HEK293 (cell line): ENCODE measurements around the gene NAT16.
"Not testable (repeated sequence)": the region's sequence is repeated elsewhere in the genome, so short reads cannot be mapped to it uniquely, and the experiment has no call there.

ENCODE experiments used
- CTCF ChIA-PET: fragments of 350-600 bp; formaldehyde crosslinking; extraction: SDS; loops from one replicate; lab custom pipeline; 2021; ENCODE audit warnings: antibody characterized with exemption; lab: Yijun Ruan, JAX
- POLR2A ChIA-PET: fragments of 300-600 bp; formaldehyde crosslinking; extraction: SDS; loops from one replicate; lab custom pipeline; 2020; ENCODE audit warnings: antibody characterized with exemption, inconsistent platforms; lab: Yijun Ruan, JAX
- H3K27ac ChIP-seq: fragments of 200-500 bp; sonication (Bioruptor generic); 2 replicates; pipeline ENCODE4 v1.5.1; 2014; ENCODE audit warnings: low read depth, low read length, control low read depth, inconsistent platforms; ENCODE audit errors: extremely low read depth
- H3K36me3 ChIP-seq, 2 experiments: fragments of 200-500 bp in 1 of 2; sonication (Bioruptor generic) in 1 of 2; 1 replicate in 1 of 2; 2 replicates in 1 of 2; pipeline ENCODE4 v1.5.1; 2014 to 2017; ENCODE audit warnings: inconsistent platforms in 2 of 2, low read length in 2 of 2; ENCODE audit not compliant: control insufficient read depth in 2 of 2, insufficient read depth in 1 of 2
- H3K4me1 ChIP-seq: fragments of 200-500 bp; sonication (Bioruptor generic); 2 replicates; pipeline ENCODE4 v1.5.1; 2014; ENCODE audit warnings: mild to moderate bottlenecking, low read length, inconsistent platforms; ENCODE audit not compliant: control insufficient read depth, insufficient read depth
- H3K4me3 ChIP-seq: 2 replicates; pipeline ENCODE4 v1.5.1; 2011; ENCODE audit warnings: low read depth, mild to moderate bottlenecking, control low read depth, low read length, moderate library complexity
- H3K9me3 ChIP-seq: fragments of 200-500 bp; sonication (Bioruptor generic); 2 replicates; pipeline ENCODE4 v1.5.1; 2014; ENCODE audit warnings: low read depth, low read length, inconsistent platforms; ENCODE audit not compliant: control insufficient read depth, insufficient read depth
- BCL11A ChIP-seq: fragments of 450-650 bp; formaldehyde crosslinking; IDR thresholded peaks from 2 replicates; pipeline ENCODE4 v1.5.1; 2016; ENCODE audit warnings: low read depth, missing biosample characterization, missing genetic modification characterization
- GLIS2 ChIP-seq: fragments of 450-650 bp; formaldehyde crosslinking; IDR thresholded peaks from 2 replicates; pipeline ENCODE4 v1.5.1; 2016; ENCODE audit warnings: missing biosample characterization, missing genetic modification characterization
- PRDM1 ChIP-seq: fragments of 450-650 bp; formaldehyde crosslinking; IDR thresholded peaks from 2 replicates; pipeline ENCODE4; 2016; ENCODE audit warnings: missing biosample characterization, missing genetic modification characterization
- SALL2 ChIP-seq: fragments of 450-650 bp; formaldehyde crosslinking; IDR thresholded peaks from 2 replicates; pipeline ENCODE4 v1.5.0; 2017; ENCODE audit warnings: missing biosample characterization, mild to moderate bottlenecking, missing genetic modification characterization, borderline replicate concordance
- ZBTB17 ChIP-seq: fragments of 450-650 bp; formaldehyde crosslinking; IDR thresholded peaks from 2 replicates; pipeline ENCODE4 v1.5.1; 2016; ENCODE audit warnings: missing biosample characterization, missing genetic modification characterization
- ZBTB20 ChIP-seq: fragments of 450-650 bp; formaldehyde crosslinking; IDR thresholded peaks from 2 replicates; pipeline ENCODE4 v1.5.1; 2016; ENCODE audit warnings: missing biosample characterization, missing genetic modification characterization
- ZBTB7A ChIP-seq: fragments of 450-650 bp; formaldehyde crosslinking; IDR thresholded peaks from 2 replicates; pipeline ENCODE4 v1.5.1; 2016; ENCODE audit warnings: low read depth, missing biosample characterization, missing genetic modification characterization
- ZFP41 ChIP-seq: fragments of 450-650 bp; formaldehyde crosslinking; IDR thresholded peaks from 2 replicates; pipeline ENCODE4 v1.5.1; 2016; ENCODE audit warnings: missing biosample characterization, missing genetic modification characterization, borderline replicate concordance
- ZFP69B ChIP-seq: fragments of 450-650 bp; formaldehyde crosslinking; IDR thresholded peaks from 2 replicates; pipeline ENCODE4 v1.5.1; 2016; ENCODE audit warnings: missing biosample characterization, missing genetic modification characterization
- ZIC2 ChIP-seq: fragments of 450-650 bp; formaldehyde crosslinking; IDR thresholded peaks from 2 replicates; pipeline ENCODE4 v1.5.1; 2016; ENCODE audit warnings: missing biosample characterization, missing genetic modification characterization
- ZNF132 ChIP-seq: fragments of 450-650 bp; formaldehyde crosslinking; IDR thresholded peaks from 2 replicates; pipeline ENCODE4 v1.5.1; 2017; ENCODE audit warnings: missing biosample characterization, missing genetic modification characterization, borderline replicate concordance
- ZNF335 ChIP-seq: fragments of 450-650 bp; formaldehyde crosslinking; conservative IDR thresholded peaks from 2 replicates; pipeline ENCODE4 v1.5.1; 2016; ENCODE audit warnings: missing biosample characterization, missing genetic modification characterization
- ZNF366 ChIP-seq: fragments of 450-650 bp; formaldehyde crosslinking; conservative IDR thresholded peaks from 2 replicates; pipeline ENCODE4 v1.5.1; 2016; ENCODE audit warnings: missing biosample characterization, missing genetic modification characterization
- ZNF555 ChIP-seq: fragments of 450-650 bp; formaldehyde crosslinking; conservative IDR thresholded peaks from 2 replicates; pipeline ENCODE4 v1.5.1; 2017; ENCODE audit warnings: missing biosample characterization, mild to moderate bottlenecking, missing genetic modification characterization, inconsistent platforms
- TF ChIP-seq, protein P1 (sequence below): fragments of 450-650 bp; formaldehyde crosslinking; IDR thresholded peaks from 2 replicates; pipeline ENCODE4 v1.5.1; 2016; ENCODE audit warnings: missing biosample characterization, missing genetic modification characterization
- TF ChIP-seq, protein P2 (sequence below): fragments of 450-650 bp; formaldehyde crosslinking; IDR thresholded peaks from 2 replicates; pipeline ENCODE4 v1.5.1; 2016; ENCODE audit warnings: missing biosample characterization, missing genetic modification characterization
- TF ChIP-seq, protein P3 (sequence below): fragments of 450-650 bp; formaldehyde crosslinking; conservative IDR thresholded peaks from 2 replicates; pipeline ENCODE4 v1.5.1; 2016; ENCODE audit warnings: low read depth, missing biosample characterization, missing genetic modification characterization
- TF ChIP-seq, protein P4 (sequence below): fragments of 450-650 bp; formaldehyde crosslinking; IDR thresholded peaks from 2 replicates; pipeline ENCODE4 v1.5.1; 2017; ENCODE audit warnings: missing biosample characterization, missing genetic modification characterization

Gene NAT16

DNA sequence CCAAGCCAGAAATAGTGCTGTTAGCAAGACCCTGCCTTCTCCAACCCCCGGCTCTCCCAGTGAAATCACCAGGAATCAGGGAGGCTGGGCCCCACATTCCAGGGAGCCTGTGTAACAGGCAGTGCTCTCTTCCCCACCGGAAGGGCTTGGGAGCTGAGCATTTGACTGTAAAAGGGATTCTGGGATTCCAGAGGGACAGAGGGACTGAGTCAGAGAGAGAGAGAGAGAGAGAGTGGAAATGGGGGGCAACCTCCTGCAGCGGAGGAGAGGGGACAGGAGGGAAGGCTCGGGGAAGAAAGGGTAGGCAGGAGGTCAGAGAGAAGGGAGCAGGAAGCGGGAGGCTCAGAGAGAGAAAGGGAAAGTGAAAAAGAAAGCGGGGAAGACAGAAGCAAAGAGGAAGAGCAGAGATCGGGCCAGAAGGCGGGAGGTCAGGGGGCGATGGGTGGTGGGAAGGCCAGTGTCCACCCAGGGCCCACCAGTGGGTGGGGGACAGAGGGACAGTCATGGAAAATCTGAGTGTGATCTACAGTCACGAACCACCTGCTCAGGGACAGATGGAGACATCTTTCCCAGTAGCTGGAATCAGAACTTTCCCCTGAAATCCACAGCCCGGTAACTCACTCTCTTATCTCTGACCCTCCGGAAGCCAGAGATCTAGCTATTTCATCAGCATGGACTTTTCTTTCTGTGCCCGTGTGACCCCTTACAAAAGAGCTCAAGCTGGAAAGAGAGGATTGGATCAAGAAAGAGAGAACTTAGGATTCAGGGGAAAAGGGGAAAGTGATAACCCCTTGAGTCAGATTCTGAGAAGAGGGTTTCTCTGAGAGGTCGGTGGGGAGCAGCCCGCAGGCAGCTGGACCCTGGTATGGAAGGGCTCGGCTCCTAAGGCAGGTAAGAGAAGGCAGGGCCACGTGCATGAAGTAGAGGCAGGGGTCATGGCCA lies 57.8 kb downstream of the NAT16 start:
- no peaks in the 10 kb centered on the region for H3K36me3 ChIP-seq
- no peaks in the 10 kb centered on the region; the same call in 1 of the 2 replicates for H3K4me1 ChIP-seq
- ChIA-PET CTCF (interaction anchor here (0.5 to 6.7 kb wide), 11 partner anchors 9 to 1983 kb away, joined by 3 to 37 read pairs (median 5); no protein-coding TSS in a partner anchor), POLR2A (interaction anchor here (0.6 to 1.4 kb wide), 7 partner anchors 10 to 1093 kb away, joined by 3 to 6 read pairs (median 4); partner anchors contain the start of gene SRRT)
- TF ChIP-seq ZNF555 (tag by site-specific recombination), result no peak
- no peak for TF ChIP-seq ZFP41 (tag by site-specific recombination)
- peak; percentile 23; the same call in 1 of the 2 replicates for TF ChIP-seq ZIC2
- TF ChIP-seq ZFP69B (tag by site-specific recombination), result peak; percentile 90
- no peak for TF ChIP-seq BCL11A (tag by site-specific recombination)
- TF ChIP-seq, protein P1, sequence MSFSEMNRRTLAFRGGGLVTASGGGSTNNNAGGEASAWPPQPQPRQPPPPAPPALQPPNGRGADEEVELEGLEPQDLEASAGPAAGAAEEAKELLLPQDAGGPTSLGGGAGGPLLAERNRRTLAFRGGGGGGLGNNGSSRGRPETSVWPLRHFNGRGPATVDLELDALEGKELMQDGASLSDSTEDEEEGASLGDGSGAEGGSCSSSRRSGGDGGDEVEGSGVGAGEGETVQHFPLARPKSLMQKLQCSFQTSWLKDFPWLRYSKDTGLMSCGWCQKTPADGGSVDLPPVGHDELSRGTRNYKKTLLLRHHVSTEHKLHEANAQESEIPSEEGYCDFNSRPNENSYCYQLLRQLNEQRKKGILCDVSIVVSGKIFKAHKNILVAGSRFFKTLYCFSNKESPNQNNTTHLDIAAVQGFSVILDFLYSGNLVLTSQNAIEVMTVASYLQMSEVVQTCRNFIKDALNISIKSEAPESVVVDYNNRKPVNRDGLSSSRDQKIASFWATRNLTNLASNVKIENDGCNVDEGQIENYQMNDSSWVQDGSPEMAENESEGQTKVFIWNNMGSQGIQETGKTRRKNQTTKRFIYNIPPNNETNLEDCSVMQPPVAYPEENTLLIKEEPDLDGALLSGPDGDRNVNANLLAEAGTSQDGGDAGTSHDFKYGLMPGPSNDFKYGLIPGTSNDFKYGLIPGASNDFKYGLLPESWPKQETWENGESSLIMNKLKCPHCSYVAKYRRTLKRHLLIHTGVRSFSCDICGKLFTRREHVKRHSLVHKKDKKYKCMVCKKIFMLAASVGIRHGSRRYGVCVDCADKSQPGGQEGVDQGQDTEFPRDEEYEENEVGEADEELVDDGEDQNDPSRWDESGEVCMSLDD, result no peak
- no peak for TF ChIP-seq ZNF132 (tag by site-specific recombination)
- TF ChIP-seq, protein P2, sequence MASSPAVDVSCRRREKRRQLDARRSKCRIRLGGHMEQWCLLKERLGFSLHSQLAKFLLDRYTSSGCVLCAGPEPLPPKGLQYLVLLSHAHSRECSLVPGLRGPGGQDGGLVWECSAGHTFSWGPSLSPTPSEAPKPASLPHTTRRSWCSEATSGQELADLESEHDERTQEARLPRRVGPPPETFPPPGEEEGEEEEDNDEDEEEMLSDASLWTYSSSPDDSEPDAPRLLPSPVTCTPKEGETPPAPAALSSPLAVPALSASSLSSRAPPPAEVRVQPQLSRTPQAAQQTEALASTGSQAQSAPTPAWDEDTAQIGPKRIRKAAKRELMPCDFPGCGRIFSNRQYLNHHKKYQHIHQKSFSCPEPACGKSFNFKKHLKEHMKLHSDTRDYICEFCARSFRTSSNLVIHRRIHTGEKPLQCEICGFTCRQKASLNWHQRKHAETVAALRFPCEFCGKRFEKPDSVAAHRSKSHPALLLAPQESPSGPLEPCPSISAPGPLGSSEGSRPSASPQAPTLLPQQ (tag by site-specific recombination), result peak; percentile 94
- peak; percentile 51; the same call in 1 of the 2 replicates for TF ChIP-seq ZBTB20
- no peak for TF ChIP-seq SALL2
- peak; percentile 36; the same call in 1 of the 2 replicates for TF ChIP-seq ZBTB17 (tag by site-specific recombination)
- TF ChIP-seq ZBTB7A (tag by site-specific recombination), result no peak
- peak; percentile 66 for TF ChIP-seq GLIS2 (tag by site-specific recombination)
- TF ChIP-seq ZNF366 (tag by site-specific recombination), result peak; percentile 57
- TF ChIP-seq, protein P3, sequence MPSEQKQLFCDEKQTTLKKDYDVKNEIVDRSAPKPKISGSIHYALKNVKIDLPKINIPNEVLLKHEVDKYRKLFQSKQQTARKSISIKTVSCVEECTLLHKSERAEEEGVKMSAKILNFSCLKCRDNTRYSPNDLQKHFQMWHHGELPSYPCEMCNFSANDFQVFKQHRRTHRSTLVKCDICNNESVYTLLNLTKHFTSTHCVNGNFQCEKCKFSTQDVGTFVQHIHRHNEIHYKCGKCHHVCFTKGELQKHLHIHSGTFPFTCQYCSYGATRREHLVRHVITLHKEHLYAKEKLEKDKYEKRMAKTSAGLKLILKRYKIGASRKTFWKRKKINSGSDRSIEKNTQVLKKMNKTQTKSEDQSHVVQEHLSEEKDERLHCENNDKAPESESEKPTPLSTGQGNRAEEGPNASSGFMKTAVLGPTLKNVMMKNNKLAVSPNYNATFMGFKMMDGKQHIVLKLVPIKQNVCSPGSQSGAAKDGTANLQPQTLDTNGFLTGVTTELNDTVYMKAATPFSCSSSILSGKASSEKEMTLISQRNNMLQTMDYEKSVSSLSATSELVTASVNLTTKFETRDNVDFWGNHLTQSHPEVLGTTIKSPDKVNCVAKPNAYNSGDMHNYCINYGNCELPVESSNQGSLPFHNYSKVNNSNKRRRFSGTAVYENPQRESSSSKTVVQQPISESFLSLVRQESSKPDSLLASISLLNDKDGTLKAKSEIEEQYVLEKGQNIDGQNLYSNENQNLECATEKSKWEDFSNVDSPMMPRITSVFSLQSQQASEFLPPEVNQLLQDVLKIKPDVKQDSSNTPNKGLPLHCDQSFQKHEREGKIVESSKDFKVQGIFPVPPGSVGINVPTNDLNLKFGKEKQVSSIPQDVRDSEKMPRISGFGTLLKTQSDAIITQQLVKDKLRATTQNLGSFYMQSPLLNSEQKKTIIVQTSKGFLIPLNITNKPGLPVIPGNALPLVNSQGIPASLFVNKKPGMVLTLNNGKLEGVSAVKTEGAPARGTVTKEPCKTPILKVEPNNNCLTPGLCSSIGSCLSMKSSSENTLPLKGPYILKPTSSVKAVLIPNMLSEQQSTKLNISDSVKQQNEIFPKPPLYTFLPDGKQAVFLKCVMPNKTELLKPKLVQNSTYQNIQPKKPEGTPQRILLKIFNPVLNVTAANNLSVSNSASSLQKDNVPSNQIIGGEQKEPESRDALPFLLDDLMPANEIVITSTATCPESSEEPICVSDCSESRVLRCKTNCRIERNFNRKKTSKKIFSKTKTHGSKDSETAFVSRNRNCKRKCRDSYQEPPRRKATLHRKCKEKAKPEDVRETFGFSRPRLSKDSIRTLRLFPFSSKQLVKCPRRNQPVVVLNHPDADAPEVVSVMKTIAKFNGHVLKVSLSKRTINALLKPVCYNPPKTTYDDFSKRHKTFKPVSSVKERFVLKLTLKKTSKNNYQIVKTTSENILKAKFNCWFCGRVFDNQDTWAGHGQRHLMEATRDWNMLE (tag by site-specific recombination), result peak; percentile 66
- 0 out of 2 replicates have a peak, but pooled peaks have one; percentile 27 for TF ChIP-seq ZNF335 (tag by site-specific recombination)
- TF ChIP-seq, protein P4, sequence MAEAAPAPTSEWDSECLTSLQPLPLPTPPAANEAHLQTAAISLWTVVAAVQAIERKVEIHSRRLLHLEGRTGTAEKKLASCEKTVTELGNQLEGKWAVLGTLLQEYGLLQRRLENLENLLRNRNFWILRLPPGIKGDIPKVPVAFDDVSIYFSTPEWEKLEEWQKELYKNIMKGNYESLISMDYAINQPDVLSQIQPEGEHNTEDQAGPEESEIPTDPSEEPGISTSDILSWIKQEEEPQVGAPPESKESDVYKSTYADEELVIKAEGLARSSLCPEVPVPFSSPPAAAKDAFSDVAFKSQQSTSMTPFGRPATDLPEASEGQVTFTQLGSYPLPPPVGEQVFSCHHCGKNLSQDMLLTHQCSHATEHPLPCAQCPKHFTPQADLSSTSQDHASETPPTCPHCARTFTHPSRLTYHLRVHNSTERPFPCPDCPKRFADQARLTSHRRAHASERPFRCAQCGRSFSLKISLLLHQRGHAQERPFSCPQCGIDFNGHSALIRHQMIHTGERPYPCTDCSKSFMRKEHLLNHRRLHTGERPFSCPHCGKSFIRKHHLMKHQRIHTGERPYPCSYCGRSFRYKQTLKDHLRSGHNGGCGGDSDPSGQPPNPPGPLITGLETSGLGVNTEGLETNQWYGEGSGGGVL (tag by site-specific recombination), result peak; percentile 87
- TF ChIP-seq PRDM1 (tag by site-specific recombination), result peak; percentile 94
- H3K27ac ChIP-seq, result no peak overlapping the region
- no peaks in the 10 kb centered on the region for H3K9me3 ChIP-seq
- no peak overlapping the region for H3K4me3 ChIP-seq

DNA sequence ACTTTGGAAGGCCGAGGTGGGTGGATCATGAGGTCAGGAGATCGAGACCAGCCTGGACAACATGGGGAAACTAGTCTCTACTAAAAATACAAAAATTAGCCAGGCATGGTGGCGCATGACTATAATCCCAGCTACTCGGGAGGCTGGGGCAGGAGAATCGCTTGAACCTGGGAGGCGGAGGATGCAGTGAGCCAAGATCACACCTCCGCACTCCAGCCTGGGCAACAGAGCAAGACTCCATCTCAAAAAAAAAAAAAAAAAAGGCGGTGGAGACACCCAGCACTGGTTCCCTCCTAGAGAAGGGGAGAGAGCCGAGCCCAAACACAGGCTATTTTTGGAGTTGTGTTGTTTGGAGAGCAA lies 58.5 kb downstream of the NAT16 start:
- H3K4me3 ChIP-seq, H3K27ac ChIP-seq, CTCF ChIA-PET, H3K4me1 ChIP-seq, H3K36me3 ChIP-seq, H3K9me3 ChIP-seq: not testable (repeated sequence)
- POLR2A ChIA-PET, result interaction anchor here (0.6 to 1.4 kb wide), 5 partner anchors 9 to 1093 kb away, joined by 4 to 6 read pairs (median 4); no protein-coding TSS in a partner anchor
